Lower leg skin (tissue), 4 donors: ENCODE results near the gene RGP1. TPM values are rescaled to one million over a fixed set of nuclear protein-coding genes. Genes with fewer than 3 reads are reported as not detected.
A peak's percentile ranks its signal among the peaks of the same experiment; 100 is the strongest.

Experiments
- DNase-seq, 2 donors: peaks; one replicate each; pipeline ENCODE4 v3.0.0-alpha.2; 2019; ENCODE audit warnings: low spot score in 2 of 2
- H3K4me3 ChIP-seq: fragments of 200-600 bp; sonication (generic); 2 replicates; pipeline ENCODE4 v1.5.1; 2017; ENCODE audit warnings: mild to moderate bottlenecking, low read depth; ENCODE audit not compliant: poor library complexity, severe bottlenecking
- POLR2A ChIP-seq, 2 donors: fragments of 450-650 bp; IDR thresholded peaks; one replicate each; pipeline ENCODE4 v1.6.1; 2016 to 2017; ENCODE audit warnings: antibody characterized with exemption in 2 of 2, mild to moderate bottlenecking in 1 of 2, moderate library complexity in 1 of 2
- WGBS, 2 donors: methylation state at CpG; one replicate each; pipeline ENCODE4 v1.1.5; 2018; 5-methylcytosine and 5-hydroxymethylcytosine counted together
- intact Hi-C: fragments of 100-400 bp; cut with DNase I; formaldehyde crosslinking; loops from one replicate; pipeline ENCODE4 v1.15.0; 2023; ENCODE audit warnings: low total_unique reads
- total RNA-seq, 4 donors: library from RNA; depleted of rRNA; stranded (reverse); fragments of >200 nt; gene quantifications; one replicate each; pipeline ENCODE4 v1.1.0, GENCODE V29; 2016
- TF ChIP-seq, protein P1 (sequence below), 3 donors: fragments of 450-650 bp; IDR thresholded peaks; one replicate each; pipeline ENCODE4 v1.5.1; 2016; ENCODE audit warnings: antibody characterized with exemption in 3 of 3, mild to moderate bottlenecking in 3 of 3, moderate library complexity in 2 of 3

RGP1 gene
- total RNA-seq, 4 donors from 2014 or later = 17.1 to 26.4 (median 22.1) TPM

DNA sequence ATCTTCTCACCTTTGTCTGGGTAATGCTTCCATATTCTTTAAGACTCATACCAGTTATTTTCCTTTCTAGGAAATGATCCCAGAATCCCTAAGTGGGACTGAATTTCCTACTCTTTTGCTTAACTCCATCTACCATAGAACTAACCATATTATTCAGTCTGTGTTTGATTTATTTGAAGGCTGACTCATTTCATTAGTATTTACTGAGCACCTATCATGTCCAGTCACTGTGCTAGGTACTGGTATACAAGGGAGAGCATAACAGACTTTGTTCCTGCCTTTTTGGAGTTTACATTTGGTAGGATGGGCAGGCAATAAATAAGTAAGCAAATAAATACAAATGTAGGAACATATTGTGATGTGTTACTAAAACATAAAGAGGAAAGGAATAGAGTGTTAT lies 46.6 kb downstream of the RGP1 start:
- H3K4me3 ChIP-seq = no peak overlapping the region
- TF ChIP-seq, protein P1, sequence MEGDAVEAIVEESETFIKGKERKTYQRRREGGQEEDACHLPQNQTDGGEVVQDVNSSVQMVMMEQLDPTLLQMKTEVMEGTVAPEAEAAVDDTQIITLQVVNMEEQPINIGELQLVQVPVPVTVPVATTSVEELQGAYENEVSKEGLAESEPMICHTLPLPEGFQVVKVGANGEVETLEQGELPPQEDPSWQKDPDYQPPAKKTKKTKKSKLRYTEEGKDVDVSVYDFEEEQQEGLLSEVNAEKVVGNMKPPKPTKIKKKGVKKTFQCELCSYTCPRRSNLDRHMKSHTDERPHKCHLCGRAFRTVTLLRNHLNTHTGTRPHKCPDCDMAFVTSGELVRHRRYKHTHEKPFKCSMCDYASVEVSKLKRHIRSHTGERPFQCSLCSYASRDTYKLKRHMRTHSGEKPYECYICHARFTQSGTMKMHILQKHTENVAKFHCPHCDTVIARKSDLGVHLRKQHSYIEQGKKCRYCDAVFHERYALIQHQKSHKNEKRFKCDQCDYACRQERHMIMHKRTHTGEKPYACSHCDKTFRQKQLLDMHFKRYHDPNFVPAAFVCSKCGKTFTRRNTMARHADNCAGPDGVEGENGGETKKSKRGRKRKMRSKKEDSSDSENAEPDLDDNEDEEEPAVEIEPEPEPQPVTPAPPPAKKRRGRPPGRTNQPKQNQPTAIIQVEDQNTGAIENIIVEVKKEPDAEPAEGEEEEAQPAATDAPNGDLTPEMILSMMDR (IDR thresholded peaks at IDR 0.05) = no peak
- TF ChIP-seq POLR2A (IDR thresholded peaks at IDR 0.05) = no peak
- no peak for DNase-seq
- intact Hi-C loops = no loop called here

DNA sequence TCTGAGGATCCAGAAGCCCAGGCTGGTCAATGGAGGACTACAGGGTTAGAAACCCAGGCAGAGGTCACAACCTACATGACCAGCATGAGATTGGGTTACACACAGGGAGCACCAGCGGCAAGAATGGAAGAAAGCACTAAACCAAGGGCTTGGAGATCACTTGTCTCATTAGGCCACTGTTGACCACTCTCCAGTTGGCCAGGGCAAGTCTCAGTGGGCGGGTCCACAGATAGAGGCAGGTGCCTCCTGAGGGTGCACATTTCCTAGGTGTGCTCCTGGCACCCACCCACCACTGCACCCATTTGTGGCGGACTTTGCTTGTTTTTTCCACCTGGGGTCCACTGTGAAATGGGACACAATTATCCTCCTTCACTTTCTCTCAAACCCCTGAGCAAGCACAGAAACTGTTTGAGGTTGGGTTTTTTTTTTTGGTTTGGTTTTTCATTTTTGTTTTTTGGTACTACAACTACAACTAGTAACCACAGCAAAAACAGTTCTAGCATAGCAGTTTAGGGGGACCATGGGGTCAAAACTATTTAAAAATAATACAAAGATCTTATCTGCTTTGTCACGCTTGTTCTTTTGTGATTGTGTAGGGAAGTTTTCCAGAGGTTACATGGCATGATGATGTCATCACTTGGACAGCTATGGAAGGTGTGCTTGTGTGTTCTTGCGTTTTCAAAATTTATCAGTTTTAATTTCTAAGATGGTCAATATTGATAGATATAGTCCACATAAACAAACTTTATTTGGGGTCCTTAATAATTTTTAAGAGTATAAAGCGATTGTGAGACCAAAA lies 48.4 kb downstream of the RGP1 start:
- H3K4me3 ChIP-seq = no peak overlapping the region
- 84 to 86% methylated on average over 6 of the region's 6 CpGs for WGBS, 2 donors
- no peak for TF ChIP-seq POLR2A (IDR thresholded peaks at IDR 0.05)
- TF ChIP-seq, protein P1 (IDR thresholded peaks at IDR 0.05) = no peak
- no peak for DNase-seq
- intact Hi-C loops = no loop called here

DNA sequence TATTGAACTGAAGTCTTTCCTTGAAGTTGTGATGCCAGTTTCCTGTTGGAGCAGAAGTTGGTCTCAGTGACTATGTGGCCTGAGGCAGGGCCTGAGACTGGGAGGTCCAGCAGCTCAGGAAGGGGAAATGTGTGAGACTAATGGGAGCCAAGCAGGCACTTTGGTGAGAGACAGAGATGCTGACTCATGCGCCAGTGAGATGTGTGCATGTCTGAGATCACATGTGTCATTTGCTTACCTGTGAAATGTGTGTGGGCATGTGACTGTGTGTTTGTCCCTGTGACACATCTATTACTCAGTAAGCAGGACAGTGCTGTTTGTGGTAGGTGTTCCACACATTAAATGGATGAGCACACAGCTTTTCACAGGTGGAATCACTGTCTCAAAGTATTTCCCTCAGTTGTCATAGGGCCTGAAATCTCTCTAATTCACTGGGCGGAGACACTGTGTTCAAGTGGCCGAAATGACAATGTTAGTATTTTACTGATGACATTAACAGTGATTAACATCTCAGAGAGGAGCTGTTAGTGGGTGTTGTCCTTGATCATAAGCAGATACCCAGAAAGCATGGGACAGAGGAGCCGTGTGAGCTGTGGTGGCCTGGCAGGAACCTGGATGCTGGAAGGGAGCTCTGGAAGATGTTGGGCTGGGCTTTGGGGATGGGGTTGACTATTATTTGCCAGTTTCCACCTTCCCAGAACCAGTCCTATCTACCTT lies 49.7 kb downstream of the RGP1 start:
- intact Hi-C loops = no loop called here
- peak in 1 of 2 donors; percentile 57 for DNase-seq
- H3K4me3 ChIP-seq = no peak overlapping the region
- 74 to 78% methylated on average over 4 of the region's 4 CpGs for WGBS, 2 donors
- TF ChIP-seq, protein P1 (IDR thresholded peaks at IDR 0.05) = no peak
- no peak for TF ChIP-seq POLR2A (IDR thresholded peaks at IDR 0.05)

DNA sequence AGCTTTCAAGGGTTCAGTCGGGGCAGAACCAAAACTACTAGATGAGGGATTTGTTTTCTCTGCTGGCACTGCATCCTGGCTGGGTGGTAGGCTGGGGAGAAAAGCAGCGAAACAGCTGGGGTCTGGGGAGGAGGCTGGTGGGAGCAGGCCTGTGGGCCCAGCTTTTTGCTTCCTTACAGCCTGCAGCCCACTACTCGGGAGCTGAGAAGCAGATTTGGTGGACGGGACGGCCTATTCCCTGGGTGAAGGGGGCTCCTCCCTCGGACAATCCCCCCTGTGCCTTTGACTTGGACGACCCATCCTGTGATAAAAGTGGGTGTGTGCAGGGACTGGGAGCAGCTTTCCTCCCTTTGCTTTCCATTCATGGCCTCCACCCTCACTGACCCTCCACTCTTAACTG lies 51.4 kb downstream of the RGP1 start:
- peak in 1 of 2 donors; percentile 61 for DNase-seq
- no peak overlapping the region for H3K4me3 ChIP-seq
- no peak for TF ChIP-seq POLR2A (IDR thresholded peaks at IDR 0.05)
- TF ChIP-seq, protein P1 (IDR thresholded peaks at IDR 0.05) = no peak
- intact Hi-C loops = no loop called here
- 85 to 88% methylated on average over 7 of the region's 7 CpGs for WGBS, 2 donors

DNA sequence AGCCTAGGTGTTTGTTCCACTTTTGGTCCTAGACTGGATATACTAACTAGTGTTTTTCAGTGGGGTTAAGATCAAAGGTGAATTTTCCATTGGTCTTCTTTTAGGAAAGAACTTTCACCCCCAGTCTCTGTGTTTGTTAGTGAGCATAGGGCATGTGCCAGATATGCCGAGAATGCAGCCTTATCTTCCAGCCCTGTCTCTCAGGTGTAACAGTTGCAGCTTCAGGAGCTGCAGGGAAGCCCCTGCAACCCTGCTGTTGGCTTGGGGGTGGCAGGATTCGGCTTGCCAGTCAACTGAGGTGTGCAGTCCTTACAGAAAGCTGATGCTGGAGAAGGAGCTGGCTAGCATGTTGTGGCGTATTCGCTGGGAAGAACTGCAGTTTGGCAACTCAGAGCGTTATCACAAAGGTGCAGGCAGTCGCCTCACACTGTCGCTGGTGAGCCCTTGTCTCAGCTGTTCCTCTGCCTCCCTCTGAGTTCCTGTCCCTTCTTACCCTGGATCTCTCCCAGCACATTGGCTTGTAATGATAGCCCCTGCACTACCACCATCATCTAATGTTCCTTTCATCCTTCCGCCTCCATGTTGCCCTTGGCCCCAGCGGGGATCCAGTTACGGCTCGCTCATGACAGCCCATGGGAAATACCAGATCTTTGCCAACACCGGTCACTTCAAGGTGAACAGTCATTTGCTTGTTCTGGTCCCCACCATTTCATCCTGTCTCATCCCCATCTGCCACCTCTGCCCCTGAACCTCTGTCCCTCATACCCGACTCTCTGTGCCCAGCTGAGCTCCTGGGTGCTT lies 52.4 kb downstream of the RGP1 start:
- no peak for TF ChIP-seq POLR2A (IDR thresholded peaks at IDR 0.05)
- TF ChIP-seq, protein P1 (IDR thresholded peaks at IDR 0.05) = no peak
- intact Hi-C loops = no loop called here
- no peak overlapping the region for H3K4me3 ChIP-seq
- DNase-seq = peak in 1 of 2 donors; percentile 48
- WGBS, 2 donors = 90 to 92% methylated on average over 13 of the region's 13 CpGs
